HG02981 (cell line): ENCODE measurements around the gene LARP4B.

Experiments
- ATAC-seq: cut with Tn5 transposase; IDR thresholded peaks from one replicate; pipeline ENCODE4 v1.9.1; 2021; ENCODE audit warnings: mild to moderate bottlenecking, moderate library complexity; ENCODE audit not compliant: unreplicated experiment

Gene LARP4B

DNA sequence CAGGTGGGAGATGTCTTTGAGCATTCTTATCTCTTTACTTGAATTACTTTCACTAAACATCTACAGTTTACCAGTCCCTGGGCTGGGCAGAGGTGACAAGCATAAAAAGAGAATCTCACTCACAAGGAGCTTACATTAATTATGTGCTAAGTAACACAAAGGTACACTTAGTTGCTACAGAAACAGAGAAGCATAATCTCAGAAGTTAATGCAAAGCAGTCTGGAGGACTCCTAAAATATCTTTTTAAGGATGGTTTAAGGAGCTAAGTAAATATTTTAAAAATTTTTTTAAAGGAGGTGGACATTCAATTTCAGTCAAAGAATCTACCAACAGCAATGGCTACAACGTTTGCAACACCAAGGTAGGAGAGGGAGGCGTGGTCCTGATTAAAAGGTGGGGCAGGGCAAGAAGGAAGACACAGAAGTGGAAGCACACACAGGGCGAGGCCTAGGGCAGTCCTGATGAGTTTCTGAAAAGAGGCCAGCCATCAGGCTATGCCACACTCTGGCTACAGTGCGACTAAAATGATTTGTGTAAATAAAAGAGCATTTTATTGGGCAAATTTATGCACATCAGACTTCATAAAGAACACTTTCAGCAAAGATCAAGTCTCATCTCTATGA lies 5.3 kb downstream of the LARP4B start:
- ATAC-seq = no peak

DNA sequence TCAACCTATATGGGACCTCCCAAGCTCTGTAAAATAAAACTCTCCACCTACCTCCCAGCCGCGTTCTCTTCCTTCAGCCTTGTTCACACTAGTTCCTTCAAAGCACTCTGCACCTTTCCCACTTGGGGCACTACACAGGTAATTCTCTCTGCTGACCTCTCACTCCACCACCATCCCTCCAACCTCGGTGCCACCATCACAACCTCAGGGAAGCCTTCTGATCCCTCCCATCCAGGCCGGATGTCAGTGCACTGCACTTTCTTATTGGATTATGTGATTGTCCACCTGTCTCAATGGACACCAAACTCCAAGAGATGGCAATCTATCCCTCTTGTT lies 7.0 kb downstream of the LARP4B start:
- no peak for ATAC-seq

DNA sequence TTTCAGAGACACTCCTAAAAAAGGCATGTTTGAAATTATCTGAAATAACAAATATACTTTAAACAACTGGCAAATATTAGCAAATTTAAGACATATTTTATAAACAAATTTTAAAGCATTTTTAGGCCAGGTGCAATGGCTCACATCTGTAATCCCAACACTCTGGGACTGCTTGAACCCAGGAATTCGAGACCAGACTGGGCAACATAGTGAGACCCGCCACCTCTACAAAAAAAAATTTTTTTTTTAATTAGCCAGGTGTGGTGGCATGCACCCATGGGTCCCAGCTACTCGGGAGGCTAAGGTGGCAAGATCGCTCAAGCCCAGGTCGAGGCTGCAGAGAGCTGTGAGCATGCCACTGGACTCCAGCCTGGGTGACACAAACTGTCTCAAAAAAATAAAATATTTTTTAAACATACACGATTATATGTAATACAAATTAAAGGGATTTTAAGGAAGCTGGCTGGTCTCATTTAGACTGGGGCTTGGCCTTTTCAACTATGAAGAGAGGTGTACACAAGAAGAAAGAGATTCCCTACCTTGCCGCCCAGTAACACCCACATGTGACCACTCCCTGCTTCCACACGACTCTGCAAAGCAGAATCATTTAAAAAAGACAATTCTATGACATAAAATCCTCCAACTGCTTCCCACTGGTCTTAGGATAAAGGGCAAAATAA lies 7.5 kb downstream of the LARP4B start:
- ATAC-seq = no peak

DNA sequence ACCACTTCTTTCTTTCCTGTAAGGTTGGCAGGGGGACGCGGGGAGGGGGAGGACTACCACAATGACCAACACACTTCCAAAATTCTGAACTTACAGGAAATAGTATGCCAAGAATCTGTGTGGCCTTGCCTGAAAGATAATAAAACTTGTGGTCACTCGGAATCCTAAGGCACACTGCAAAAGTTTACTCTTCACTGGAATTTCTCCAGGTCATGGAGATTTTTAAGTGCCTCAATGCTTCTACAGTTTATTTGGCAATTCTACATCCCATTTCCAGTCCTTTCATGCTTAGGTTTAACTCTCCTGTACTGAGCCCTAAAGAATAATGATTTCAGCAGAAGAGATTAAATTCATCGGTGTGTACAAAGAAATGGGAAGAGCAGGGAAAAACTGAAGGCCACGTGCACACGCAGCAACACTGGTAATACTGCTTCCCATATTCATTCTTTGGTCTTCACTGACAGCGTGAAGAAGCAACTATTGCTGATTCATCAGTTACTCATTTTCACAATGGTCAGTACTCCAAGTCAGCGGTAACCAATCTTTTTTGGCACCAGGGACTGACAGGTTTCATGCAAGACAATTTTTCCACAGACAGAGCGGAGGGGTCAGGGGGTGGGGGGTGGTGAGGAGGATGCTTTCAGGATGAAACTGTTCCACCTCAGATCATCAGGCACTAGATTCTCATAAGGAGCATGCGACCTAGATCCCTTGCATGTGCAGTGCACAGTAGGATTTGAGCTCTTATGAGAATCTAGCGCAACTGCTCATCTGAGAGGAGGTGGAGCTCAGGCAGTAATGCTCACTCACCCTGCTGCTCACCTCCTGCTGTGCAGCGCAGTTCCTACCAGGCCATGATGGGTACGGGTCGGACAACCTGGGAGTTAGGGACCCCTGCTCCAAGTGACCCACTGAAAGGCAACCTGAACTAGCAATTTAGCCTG lies 9.8 kb downstream of the LARP4B start:
- no peak for ATAC-seq

DNA sequence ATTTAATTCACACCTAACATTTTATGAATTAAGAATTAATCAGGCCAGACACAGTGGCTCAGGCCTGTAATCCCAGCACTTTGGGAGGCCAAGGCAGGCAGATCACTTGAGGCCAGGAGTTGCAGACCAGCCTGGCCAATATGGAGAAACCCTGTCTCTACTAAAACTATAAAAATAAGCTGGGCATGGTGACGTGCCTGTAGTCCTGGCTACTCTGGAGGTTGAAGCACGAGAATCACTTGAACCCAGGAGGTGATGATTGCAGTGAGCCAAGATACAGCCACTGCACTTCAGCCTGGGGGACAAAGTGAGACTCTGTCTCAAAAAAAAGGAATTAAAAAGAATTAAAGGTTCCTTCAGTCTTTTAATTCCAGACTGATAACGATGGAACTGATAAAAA lies 11.1 kb downstream of the LARP4B start:
- no peak for ATAC-seq

DNA sequence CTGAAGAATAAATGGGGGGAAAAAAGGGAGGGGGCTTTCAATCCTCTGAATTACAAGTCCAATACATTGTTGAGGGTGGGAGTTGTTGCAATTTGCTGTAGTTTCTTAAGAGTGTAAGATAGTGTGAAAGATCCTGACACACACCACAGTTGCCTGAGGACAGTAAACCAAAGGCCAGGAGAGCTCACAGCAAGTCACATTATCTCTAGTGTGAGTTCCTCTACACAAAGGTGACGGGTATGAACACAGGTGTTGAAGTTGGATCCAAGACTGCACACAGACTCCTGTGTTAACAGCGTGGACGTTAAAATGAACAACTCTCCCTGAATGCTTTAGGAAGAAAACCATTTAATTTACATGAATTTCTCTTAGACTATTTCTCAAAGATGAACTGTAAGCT lies 12.0 kb downstream of the LARP4B start:
- no peak for ATAC-seq

DNA sequence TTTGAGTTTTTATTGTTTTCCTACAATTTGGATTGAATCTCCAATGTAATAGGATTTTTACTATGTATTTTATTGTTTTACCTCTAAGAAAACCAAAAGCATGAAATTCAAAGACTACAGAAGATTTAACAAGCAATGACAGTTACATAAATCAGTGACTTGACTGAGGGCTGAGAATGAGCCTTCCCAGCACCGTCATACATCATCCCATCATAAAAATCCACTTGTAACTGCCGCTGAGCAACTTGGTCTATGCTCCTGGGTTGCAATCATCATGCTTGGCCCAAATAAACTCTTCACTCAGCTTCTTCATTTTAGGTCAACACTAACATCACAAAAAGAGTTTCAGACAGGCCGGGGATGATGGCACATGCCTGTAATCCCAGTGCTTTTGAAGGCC lies 13.5 kb downstream of the LARP4B start:
- no peak for ATAC-seq

DNA sequence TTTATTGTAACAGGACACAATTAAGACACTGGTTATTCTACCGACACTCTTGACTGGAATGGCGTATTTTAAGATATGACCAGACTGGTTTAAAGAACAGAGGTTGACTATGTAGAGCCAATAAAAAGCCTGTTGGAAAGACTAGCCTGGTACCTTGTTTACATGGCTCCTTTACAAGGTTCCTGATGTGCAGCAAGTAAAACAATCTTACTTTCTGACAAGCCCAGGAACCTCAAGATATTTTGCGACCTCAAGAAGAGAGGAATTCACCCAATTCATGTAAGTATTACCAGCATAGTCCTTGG lies 14.1 kb downstream of the LARP4B start:
- ATAC-seq = no peak

DNA sequence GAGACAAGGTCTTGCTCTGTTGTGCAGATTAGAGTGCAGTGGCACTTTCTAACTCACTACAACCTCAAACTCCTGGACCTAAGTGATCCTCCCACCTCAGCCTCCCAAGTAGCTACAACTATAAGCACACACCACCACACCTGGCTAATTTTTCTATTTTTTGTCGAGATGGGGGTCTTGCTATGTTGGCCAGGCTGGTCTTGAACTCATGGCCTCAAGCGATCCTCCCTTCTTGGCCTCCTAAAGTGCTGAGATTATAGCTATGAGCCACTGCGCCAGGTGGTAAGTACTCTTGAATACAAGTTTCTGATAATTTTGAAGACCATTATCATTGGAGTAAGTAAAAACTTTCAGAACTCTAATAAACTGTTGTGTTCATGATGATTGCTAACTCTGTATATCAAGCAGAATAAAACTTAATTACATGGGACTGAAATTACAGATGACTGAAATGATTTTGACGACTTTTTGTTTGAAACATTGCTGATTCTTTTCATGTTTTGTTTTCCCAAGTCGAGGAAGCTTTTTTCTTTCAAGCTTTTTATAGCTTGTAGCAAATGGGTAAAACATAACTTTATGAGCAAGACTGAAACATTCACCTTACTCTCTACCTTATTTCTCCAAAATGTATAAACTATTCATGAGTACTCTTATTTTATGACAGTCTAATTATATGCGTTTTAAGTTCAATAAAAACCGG lies 14.6 kb downstream of the LARP4B start:
- ATAC-seq = no peak

DNA sequence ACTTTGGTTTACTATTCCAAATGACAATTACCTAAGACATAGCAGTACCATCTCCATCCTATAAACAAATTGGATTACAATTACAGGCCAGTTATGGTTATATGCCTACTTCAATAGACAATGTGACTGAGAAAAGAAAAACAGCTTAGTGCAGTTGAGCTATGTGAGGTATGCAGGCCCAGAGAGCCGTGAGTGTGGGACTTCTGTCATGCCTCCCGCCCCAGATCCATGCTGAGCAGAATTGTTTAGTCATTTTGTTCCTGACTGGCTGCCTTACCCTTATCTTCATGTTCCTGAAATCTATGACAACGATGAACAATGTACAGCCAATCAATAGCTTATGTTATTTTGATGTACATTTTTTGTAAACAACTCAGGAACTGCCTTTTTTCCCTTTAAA lies 21.7 kb downstream of the LARP4B start:
- ATAC-seq = no peak

DNA sequence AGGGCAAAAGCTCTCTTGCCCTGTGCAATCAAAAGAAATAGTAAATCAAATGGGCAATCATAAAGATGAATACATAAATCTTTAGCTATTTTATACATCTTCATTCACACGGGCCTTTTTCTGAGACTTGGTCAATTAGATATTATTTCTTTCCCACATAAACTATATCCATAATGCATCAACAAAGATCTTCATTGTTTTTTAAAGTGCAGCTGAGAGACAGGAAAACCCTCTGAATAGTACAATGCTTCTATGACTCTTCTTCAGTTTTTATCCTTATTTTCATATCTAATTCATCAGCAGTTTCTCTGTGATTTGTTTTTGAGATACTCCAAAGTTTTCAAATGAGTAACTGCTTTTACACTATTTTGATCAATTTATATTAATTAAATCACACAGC lies 25.5 kb downstream of the LARP4B start:
- ATAC-seq = no peak

DNA sequence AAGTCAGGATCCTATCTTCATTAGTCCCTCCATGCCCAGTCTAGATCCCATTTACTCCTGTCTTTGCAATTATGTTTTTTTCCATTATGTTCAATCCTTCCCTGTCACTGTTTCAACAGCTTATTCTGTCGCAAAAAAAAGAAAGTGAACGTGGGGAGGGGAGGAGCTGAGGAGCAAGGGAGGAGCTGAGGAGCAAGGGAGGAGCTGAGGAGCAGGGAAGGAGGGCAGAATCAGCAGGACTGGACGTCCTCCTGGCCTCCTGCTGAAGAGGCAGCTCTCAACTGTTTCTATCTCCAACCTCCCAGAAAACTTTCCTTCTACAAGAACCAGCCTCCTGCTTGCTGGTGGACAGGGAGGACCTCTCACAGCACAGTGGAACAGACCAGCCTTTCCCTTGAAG lies 26.0 kb downstream of the LARP4B start:
- ATAC-seq = no peak

DNA sequence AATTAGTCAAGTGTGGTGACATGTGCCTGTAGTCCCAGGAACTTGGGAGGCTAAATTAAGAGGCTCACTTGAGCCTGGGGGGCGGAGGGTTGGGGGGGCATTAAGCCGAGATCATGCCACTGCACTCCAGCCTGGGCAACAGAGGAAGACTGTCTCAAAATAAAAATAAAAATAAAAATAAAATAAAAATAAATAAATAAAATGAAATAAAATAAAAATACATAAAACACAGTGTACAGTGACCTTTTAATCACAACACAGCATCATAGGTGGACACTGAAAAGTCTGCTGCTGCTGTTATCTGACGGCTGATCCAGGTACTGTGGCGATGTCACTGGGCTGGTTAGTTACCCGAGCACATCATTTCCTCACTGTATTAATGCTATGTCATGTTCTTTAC lies 27.1 kb downstream of the LARP4B start:
- ATAC-seq = no peak

DNA sequence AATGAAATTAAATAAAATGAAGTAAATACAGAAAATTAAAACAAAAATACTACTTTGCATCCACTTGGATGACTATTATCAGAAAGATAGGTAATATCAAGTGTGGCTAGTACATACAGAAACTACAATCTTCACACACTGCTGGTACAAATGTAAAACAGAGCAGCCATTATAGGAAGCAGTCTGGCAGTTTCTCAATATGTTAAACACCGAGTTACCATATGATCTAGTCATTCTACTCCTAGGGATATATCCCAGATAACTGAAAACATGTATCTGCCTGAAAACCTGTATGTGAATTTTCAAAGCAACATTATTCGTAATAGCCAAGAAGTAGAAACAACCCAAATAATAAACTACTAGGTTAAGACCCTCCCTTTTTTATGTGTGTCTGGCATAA lies 33.4 kb downstream of the LARP4B start:
- no peak for ATAC-seq

DNA sequence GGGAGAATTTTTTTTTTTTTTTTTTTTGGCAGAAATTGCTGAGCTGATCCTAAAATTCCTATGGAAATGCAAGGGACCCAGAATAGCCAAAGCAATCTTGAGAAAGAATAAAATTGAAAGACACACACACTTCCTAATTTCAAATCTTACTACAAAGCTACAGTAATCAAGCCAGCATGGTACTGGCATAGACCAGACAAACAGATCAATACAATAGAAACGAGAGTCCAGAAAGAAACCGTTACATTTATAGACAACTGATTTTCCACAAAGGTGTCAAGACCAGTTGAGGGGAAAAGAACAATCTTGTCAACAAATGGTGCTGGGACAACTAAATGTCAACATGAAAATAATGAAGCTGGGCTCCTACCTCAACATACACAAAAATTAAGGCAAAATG lies 34.5 kb downstream of the LARP4B start:
- no peak for ATAC-seq

DNA sequence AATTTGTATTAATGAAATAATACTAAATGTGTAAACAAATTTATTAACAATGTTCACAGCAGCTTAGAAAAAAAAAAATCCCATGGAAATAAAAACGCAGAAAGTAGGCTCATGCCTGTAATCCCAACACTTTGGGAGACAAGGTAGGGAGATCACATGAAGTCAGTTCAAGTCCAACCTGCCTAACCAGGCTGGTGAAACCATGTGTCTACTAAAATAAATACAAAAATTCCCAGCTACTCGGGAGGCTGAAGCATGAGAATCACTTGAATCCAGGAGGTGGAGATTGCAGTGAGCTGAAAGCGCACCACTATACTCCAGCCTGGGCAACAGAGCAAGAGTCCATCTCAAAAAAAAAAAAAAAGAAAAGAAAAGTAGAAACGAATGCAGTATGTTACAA lies 36.2 kb downstream of the LARP4B start:
- ATAC-seq = no peak

DNA sequence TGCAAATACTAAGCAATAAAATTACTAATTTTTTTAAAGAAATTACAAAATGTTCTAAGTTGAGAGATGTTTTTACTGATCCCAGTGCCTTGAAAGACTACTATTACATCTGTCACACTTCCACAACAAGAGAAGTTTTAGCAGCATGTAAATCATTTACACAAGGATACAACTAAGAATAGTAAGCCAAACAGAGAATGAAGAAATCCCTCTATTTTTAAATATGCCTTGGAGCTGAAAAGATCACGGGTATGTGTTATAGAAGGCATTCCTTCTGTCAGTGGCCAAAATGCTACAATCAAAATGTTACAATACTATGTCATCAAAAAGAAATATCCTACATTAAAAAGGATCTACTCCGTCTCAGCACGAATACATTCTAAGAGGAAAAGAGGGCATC lies 52.6 kb downstream of the LARP4B start:
- no peak for ATAC-seq

DNA sequence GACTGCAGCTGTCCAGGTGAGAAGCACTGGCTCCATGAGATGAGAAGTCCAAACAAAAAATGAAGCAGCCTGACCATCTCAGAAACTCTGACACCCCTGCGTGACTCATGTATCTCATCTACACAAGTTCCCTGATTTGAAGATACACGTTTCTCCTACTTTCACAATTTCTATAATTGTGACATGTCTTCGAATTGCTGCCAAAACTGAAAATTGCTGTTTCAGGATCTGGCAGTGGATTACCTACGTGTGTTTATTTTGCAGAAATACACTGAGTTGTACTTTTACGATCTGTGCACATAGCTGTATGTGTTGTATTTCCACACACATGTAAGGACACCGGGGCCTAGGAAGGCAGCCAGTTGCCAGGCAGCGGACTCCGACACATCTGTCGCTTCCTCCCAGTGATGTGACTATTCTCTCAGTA lies 53.2 kb downstream of the LARP4B start:
- no peak for ATAC-seq

DNA sequence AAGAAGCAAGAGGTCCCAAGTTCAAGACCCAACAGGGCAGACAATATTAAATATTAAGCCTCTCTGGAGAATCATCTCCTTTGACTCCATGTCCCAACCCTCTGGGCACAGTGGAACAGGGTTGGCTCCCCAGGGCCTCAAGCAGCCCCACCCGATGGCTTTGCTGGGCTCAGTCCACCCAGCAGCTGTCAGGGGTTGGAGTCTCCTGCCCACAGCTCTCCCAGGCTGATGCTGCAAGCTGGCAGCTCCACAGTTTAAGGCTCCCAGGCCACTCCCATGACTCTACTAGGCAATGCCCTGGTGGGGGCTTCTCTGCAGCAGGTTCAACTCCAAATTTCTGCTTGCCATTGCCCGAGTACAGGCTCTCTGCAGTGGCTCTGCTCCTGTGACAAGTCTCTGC lies 55.1 kb downstream of the LARP4B start:
- no peak for ATAC-seq

DNA sequence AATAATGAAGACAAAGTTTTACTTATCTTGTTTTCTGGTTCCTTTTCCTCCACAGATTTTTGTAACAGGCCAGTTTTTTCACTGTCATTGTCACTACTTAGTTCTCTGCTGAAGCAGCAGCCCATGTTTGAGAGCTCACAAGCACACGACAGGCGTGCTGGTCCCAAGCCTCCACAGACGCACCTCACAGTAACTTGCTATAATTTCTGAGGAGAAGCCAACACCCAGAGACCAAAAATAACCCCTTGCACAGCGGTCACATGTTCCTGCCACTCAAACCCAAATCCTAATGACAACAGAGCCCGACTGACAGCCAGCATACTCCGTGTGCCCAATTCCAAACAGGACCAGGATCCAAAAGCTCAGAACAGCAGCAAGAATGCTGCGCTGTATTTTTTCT lies 58.5 kb downstream of the LARP4B start:
- no peak for ATAC-seq

DNA sequence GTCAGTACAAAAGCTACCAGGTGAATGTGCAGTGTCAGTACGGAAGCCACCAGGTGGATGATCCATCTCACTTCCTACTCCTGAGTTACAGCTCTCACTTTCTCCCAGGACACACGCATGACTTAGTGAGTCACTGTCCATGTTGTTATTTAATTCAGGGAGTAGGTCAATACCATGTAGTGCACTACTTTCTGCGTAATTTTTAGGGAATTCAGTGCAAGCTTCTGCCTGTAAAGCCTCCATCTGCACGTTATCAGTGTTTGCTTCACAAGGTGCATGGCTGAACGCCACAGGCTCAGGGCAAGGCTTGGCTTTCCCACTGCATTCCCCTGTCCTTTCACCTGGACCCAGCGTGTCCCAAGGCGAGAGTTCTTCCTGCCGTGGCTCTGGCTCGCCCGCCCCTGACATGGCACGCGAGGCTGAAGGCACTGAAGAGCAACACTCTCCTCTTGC lies 59.5 kb downstream of the LARP4B start:
- no peak for ATAC-seq
